ENCODE data around the gene FAP.

- TF ChIP-seq TOX (CRISPR knock-in tag; IDR thresholded peaks at IDR 0.05; ENCODE audit: borderline replicate concordance) (no peak), ZFP3 (CRISPR knock-in tag; IDR thresholded peaks at IDR 0.05) (no peak), POU6F1 (CRISPR knock-in tag; IDR thresholded peaks at IDR 0.05; ENCODE audit: borderline replicate concordance, low read depth) (no peak), ISL1 (CRISPR knock-in tag; IDR thresholded peaks at IDR 0.05) (no peak), ZFP30 (CRISPR knock-in tag; IDR thresholded peaks at IDR 0.05) (no peak), PPARA (CRISPR knock-in tag; IDR thresholded peaks at IDR 0.05; ENCODE audit: borderline replicate concordance) (no peak), PATZ1 (CRISPR knock-in tag; IDR thresholded peaks at IDR 0.05; ENCODE audit: borderline replicate concordance) (no peak), CSRNP3 (CRISPR knock-in tag; IDR thresholded peaks at IDR 0.05) (no peak), CREB5 (CRISPR knock-in tag; IDR thresholded peaks at IDR 0.05; ENCODE audit: low read depth) (no peak), GLIS3 (CRISPR knock-in tag; IDR thresholded peaks at IDR 0.05) (no peak)
Observed at GRCh38 chr2:162126527-162126926, 116.7 kb downstream of the FAP start.

All from SK-N-SH treated with all-trans-retinoic acid at 6 μM for 48 hours (cell line).